ENCODE measurements around the gene SUSD6.

DNA sequence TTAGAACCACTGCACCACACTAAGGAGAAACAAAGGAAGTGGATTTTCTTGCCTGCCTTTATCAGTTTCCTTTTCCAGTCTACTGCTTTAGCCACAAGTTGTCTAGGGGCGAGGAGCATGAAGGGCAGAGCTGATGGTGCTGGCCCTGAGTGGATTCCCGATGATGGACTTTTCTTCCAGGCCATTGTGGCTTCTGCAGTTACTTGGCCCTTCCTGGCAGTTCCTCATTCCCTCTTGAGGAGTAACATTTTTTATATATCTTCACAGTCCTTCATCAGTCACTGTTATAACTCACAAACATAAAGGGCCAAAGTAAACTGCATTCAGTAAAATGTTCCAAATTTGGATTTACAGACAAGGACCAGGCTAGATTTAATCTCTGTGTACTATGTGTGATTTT, 94.3 kb downstream of the SUSD6 start:
- TF ChIP-seq, protein P1, sequence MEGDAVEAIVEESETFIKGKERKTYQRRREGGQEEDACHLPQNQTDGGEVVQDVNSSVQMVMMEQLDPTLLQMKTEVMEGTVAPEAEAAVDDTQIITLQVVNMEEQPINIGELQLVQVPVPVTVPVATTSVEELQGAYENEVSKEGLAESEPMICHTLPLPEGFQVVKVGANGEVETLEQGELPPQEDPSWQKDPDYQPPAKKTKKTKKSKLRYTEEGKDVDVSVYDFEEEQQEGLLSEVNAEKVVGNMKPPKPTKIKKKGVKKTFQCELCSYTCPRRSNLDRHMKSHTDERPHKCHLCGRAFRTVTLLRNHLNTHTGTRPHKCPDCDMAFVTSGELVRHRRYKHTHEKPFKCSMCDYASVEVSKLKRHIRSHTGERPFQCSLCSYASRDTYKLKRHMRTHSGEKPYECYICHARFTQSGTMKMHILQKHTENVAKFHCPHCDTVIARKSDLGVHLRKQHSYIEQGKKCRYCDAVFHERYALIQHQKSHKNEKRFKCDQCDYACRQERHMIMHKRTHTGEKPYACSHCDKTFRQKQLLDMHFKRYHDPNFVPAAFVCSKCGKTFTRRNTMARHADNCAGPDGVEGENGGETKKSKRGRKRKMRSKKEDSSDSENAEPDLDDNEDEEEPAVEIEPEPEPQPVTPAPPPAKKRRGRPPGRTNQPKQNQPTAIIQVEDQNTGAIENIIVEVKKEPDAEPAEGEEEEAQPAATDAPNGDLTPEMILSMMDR (IDR thresholded peaks at IDR 0.05; ENCODE audit: low read depth, low read length): no peak
- TF ChIP-seq EZH2phosphoT487 (IDR thresholded peaks at IDR 0.05; ENCODE audit: low read depth): no peak

Measured in OCI-LY3 (cell line).